GM12878 (cell line): ENCODE data around the gene KCNK4. TPM values are rescaled to one million over a fixed set of nuclear protein-coding genes. Genes with fewer than 3 reads are reported as not detected.

Experiments used
- ATF7 ChIP-seq: fragments of 450-650 bp; IDR thresholded peaks from 2 replicates; pipeline ENCODE4 v1.6.1; 2016; ENCODE audit warnings: low read depth, mild to moderate bottlenecking
- CREB1 ChIP-seq: IDR thresholded peaks from 2 replicates; pipeline ENCODE4 v1.6.1; 2012; ENCODE audit warnings: low read depth, mild to moderate bottlenecking, inconsistent platforms
- E2F8 ChIP-seq: fragments of 450-650 bp; IDR thresholded peaks from 2 replicates; pipeline ENCODE4 v1.6.1; 2018; ENCODE audit warnings: mild to moderate bottlenecking, low read depth, moderate library complexity; ENCODE audit not compliant: partially characterized antibody
- PKNOX1 ChIP-seq: fragments of 450-650 bp; IDR thresholded peaks from 2 replicates; pipeline ENCODE4 v1.6.1; 2016; ENCODE audit warnings: mild to moderate bottlenecking
- REST ChIP-seq: IDR thresholded peaks from 2 replicates; pipeline ENCODE4 v1.6.1; 2012; ENCODE audit warnings: mild to moderate bottlenecking, low read depth, low read length
- RFX5 ChIP-seq: IDR thresholded peaks from 2 replicates; pipeline ENCODE4 v1.6.1; 2011; ENCODE audit warnings: low read depth, low read length, improper control_type of control experiment
- ZNF207 ChIP-seq: fragments of 450-650 bp; IDR thresholded peaks from 2 replicates; pipeline ENCODE4 v1.6.1; 2014; ENCODE audit warnings: antibody characterized with exemption, mild to moderate bottlenecking, borderline replicate concordance
- polyA plus RNA-seq, 11 experiments: library from polyadenylated mRNA; depleted of rRNA in 4 of 11; unstranded in 6 of 11; stranded (reverse) in 5 of 11; fragments of >200 nt; fragmentation: Nextera tagmentation in 4 of 11; fragmentation: Illumina TruSeq in 1 of 11; extraction: Ambion mirVana in 4 of 11; extraction: Trizol in 1 of 11; gene quantifications; 1 replicate in 1 of 11; 2 replicates in 10 of 11; pipeline versions ENCODE4 v1.2.1 to v1.2.3, GENCODE V29; 2011 to 2016; ENCODE audit warnings: inconsistent platforms in 2 of 11, missing spikeins in 2 of 11, low read depth in 1 of 11
- total RNA-seq, 4 experiments: library from RNA; depleted of rRNA in 3 of 4; stranded (reverse); fragments of >200 nt in 3 of 4; fragmentation: Illumina TruSeq in 1 of 4; extraction: Trizol in 1 of 4; gene quantifications; 2 replicates each; pipeline versions ENCODE4 v1.2.1 to v1.2.3, GENCODE V29; 2013 to 2021

KCNK4 gene
- total and polyA plus RNA-seq, 10 of the 15 experiments (the other 5 are each of a cell fraction or from before 2014, with no cell fraction given) = 0.04 TPM; not detected in 9

DNA sequence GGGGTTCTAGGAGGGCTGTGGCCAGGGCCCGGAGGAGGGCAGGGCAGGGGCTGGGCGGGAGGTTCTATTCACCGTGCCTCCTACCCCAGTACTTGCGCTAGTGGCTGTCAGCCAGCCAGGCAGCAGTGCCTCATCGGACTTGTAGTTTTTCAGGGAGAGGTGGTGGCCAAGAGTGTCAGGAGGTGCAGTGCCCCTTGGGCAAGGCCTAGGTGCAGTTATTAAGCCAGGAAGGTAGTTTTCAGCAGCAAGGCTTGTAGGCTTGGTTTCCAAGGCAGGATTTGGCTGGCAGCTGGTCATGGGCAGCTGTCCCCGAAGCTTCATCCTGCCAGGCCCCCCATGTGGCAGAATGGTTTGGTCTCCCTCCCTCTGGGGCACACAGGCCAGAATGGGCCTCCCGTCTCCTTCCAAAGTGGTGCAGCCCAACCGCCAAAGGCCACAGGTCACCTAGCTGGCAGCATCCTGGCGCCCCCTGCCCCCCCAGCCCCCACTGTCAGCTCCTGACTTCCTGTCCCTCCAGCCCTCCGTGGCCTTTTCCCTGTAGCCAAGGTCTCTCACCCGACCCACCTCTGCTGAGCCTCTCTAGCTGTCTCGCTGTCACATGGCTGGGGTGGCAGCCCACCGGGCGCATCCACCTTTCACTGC, 57.4 kb downstream of the KCNK4 start (continued):
- TF ChIP-seq ATF7 (no peak), RFX5 (no peak), CREB1 (no peak), PKNOX1 (no peak), E2F8 (no peak), REST (no peak), ZNF207 (no peak)
